ENCODE data around the gene C8G. TPM values are rescaled to one million over a fixed set of nuclear protein-coding genes. Genes with fewer than 3 reads are reported as not detected.

Gene C8G
- total and polyA plus RNA-seq, 2 of the 13 experiments (the other 11 are each of a cell fraction or from before 2014, with no cell fraction given), result 4.9 to 12.8 TPM

- no TSS peak for BruUV-seq (replicated peaks)
- 48% methylated on average over 13 of the region's 16 CpGs for WGBS (ENCODE audit: low lambda C conversion rate)
These were observed 35.8 kb downstream of the C8G start for GRCh38 chr9:136980669-136981478.

GRCh38 chr9:136981588-136982231, 36.7 kb downstream of the C8G start:
- peak; percentile 58 for DNase-seq (ENCODE audit: low spot score)
- Histone ChIP-seq H2AFZ (ENCODE audit: low read length) (no peak overlapping the region), H3K9me3 (ENCODE audit: low read length) (no peaks in the 10 kb centered on the region), H3K36me3 (replicated peaks in 1 of 2; ENCODE audit: control insufficient read depth in 1 of 2, insufficient read depth in 2 of 2, low read length in 2 of 2) (no peaks in the 10 kb centered on the region), H3K4me3 (replicated peaks in 1 of 3; ENCODE audit: insufficient read depth in 1 of 3, low read depth in 2 of 3, low read length in 3 of 3) (no peak overlapping the region; a peak in 1 of 6 replicates), H3K4me2 (ENCODE audit: low read depth, low read length) (peak overlapping the region; percentile 29; the same call in 1 of the 2 replicates), H3K27ac (ENCODE audit: extremely low read length, insufficient read depth, low read length) (no peak overlapping the region), H3K27me3 (ENCODE audit: control insufficient read depth in 1 of 2, insufficient read depth in 2 of 2, low read length in 2 of 2) (peaks cover 2 to 51% of the 10 kb centered on the region in 2 experiments; a peak in 4 of 5 replicates), H4K20me1 (ENCODE audit: insufficient read depth, low read length) (no peaks in the 10 kb centered on the region), H3K9ac (ENCODE audit: insufficient read depth, low read depth, low read length) (no peak overlapping the region), H3K79me2 (ENCODE audit: insufficient read depth, low read length) (no peaks in the 10 kb centered on the region), H3K4me1 (ENCODE audit: insufficient read depth, low read length) (peaks cover 39% of the 10 kb centered on the region)
- ChIA-PET POLR2A (no interaction called here), CTCF (ENCODE audit: low intra/inter-chr PET ratio, low total read pairs) (no interaction called here)
- intact Hi-C loops (cut with micrococcal nuclease; ENCODE audit: unreplicated experiment), result no loop called here
- WGBS (ENCODE audit: low lambda C conversion rate), result 7% methylated on average over 10 of the region's 17 CpGs
- in situ Hi-C loops (cut with HindIII; ENCODE audit: extremely low pct_ligation_motif_present, low pct_unique_long_range_greater_than_20kb), result no loop called here
- ATAC-seq, result peak; percentile 9; the same call in 1 of the 3 replicates
- FAIRE-seq, result no peak
- BruUV-seq (replicated peaks), result no TSS peak
- TF ChIP-seq ZC3H13 (CRISPR knock-in tag; IDR thresholded peaks at IDR 0.05) (no peak), ZNF777 (CRISPR knock-in tag; IDR thresholded peaks at IDR 0.05) (peak; percentile 53; the same call in 1 of the 2 replicates), ETV5 (CRISPR knock-in tag; IDR thresholded peaks at IDR 0.05; ENCODE audit: borderline replicate concordance) (peak; percentile 41; the same call in 1 of the 2 replicates), ZNF800 (CRISPR knock-in tag; IDR thresholded peaks at IDR 0.05) (no peak)
- TF ChIP-seq, protein P1, sequence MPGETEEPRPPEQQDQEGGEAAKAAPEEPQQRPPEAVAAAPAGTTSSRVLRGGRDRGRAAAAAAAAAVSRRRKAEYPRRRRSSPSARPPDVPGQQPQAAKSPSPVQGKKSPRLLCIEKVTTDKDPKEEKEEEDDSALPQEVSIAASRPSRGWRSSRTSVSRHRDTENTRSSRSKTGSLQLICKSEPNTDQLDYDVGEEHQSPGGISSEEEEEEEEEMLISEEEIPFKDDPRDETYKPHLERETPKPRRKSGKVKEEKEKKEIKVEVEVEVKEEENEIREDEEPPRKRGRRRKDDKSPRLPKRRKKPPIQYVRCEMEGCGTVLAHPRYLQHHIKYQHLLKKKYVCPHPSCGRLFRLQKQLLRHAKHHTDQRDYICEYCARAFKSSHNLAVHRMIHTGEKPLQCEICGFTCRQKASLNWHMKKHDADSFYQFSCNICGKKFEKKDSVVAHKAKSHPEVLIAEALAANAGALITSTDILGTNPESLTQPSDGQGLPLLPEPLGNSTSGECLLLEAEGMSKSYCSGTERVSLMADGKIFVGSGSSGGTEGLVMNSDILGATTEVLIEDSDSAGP (CRISPR knock-in tag; IDR thresholded peaks at IDR 0.05; ENCODE audit: borderline replicate concordance), result no peak

More at GRCh38 chr9:136980669-136981478, 35.8 kb downstream of the C8G start:
- Histone ChIP-seq H2AFZ (ENCODE audit: low read length) (no peak overlapping the region), H3K4me1 (ENCODE audit: insufficient read depth, low read length) (peaks cover 39% of the 10 kb centered on the region), H3K36me3 (replicated peaks in 1 of 2; ENCODE audit: control insufficient read depth in 1 of 2, insufficient read depth in 2 of 2, low read length in 2 of 2) (no peaks in the 10 kb centered on the region), H3K9ac (ENCODE audit: insufficient read depth, low read depth, low read length) (no peak overlapping the region), H4K20me1 (ENCODE audit: insufficient read depth, low read length) (no peaks in the 10 kb centered on the region), H3K27ac (ENCODE audit: extremely low read length, insufficient read depth, low read length) (no peak overlapping the region), H3K27me3 (ENCODE audit: control insufficient read depth in 1 of 2, insufficient read depth in 2 of 2, low read length in 2 of 2) (peaks cover 6 to 55% of the 10 kb centered on the region in 2 experiments; a peak in 4 of 5 replicates), H3K4me2 (ENCODE audit: low read depth, low read length) (no peak overlapping the region; the same call in 1 of the 2 replicates), H3K4me3 (replicated peaks in 1 of 3; ENCODE audit: insufficient read depth in 1 of 3, low read depth in 2 of 3, low read length in 3 of 3) (no peak overlapping the region; a peak in 1 of 6 replicates), H3K9me3 (ENCODE audit: low read length) (no peaks in the 10 kb centered on the region), H3K79me2 (ENCODE audit: insufficient read depth, low read length) (no peaks in the 10 kb centered on the region)
- in situ Hi-C loops (cut with HindIII; ENCODE audit: extremely low pct_ligation_motif_present, low pct_unique_long_range_greater_than_20kb), result no loop called here
- TF ChIP-seq ZNF24 (IDR thresholded peaks at IDR 0.05), result peak; percentile 59; the same call in 1 of the 2 replicates
- TF ChIP-seq, protein P2, sequence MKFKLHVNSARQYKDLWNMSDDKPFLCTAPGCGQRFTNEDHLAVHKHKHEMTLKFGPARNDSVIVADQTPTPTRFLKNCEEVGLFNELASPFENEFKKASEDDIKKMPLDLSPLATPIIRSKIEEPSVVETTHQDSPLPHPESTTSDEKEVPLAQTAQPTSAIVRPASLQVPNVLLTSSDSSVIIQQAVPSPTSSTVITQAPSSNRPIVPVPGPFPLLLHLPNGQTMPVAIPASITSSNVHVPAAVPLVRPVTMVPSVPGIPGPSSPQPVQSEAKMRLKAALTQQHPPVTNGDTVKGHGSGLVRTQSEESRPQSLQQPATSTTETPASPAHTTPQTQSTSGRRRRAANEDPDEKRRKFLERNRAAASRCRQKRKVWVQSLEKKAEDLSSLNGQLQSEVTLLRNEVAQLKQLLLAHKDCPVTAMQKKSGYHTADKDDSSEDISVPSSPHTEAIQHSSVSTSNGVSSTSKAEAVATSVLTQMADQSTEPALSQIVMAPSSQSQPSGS (CRISPR knock-in tag; IDR thresholded peaks at IDR 0.05), result no peak
- intact Hi-C loops (cut with micrococcal nuclease; ENCODE audit: unreplicated experiment), result no loop called here
- ChIA-PET CTCF (ENCODE audit: low intra/inter-chr PET ratio, low total read pairs) (no interaction called here), POLR2A (no interaction called here)
- FAIRE-seq, result no peak
- DNase-seq (ENCODE audit: low spot score), result no peak
- no peak for ATAC-seq
